SK-N-SH (cell line): ENCODE measurements around the gene WWTR1. TPM values are rescaled to one million over a fixed set of nuclear protein-coding genes. Genes with fewer than 3 reads are reported as not detected.

Experiments used
- CTCF ChIA-PET: fragments of 300-600, 350-600 bp; formaldehyde crosslinking; extraction: SDS; loops from one replicate; lab custom pipeline; 2021; lab: Yijun Ruan, JAX
- POLR2A ChIA-PET: fragments of 350-600 bp; sonication (Branson Sonifier 250); formaldehyde crosslinking; extraction: SDS; loops from one replicate; lab custom pipeline; 2020; ENCODE audit warnings: antibody characterized with exemption, inconsistent platforms; lab: Yijun Ruan, JAX
- DNase-seq: peaks from one replicate; pipeline ENCODE4 v3.0.0; 2012
- H2AFZ ChIP-seq: fragments of 200-600 bp; sonication (generic); 2 replicates; pipeline ENCODE4 v1.8.1; 2016; ENCODE audit warnings: antibody characterized with exemption, mild to moderate bottlenecking, low read depth
- H3F3A ChIP-seq: fragments of 200-600 bp; sonication (generic); replicated peaks from 2 replicates; pipeline ENCODE3; 2016; ENCODE audit warnings: antibody characterized with exemption, mild to moderate bottlenecking; ENCODE audit not compliant: insufficient read depth
- H3K27ac ChIP-seq, 2 experiments: fragments of 200-500 bp in 1 of 2; fragments of 200-600 bp in 1 of 2; sonication (Bioruptor generic) in 1 of 2; sonication (generic), shearing (Covaris generic) in 1 of 2; 2 replicates each; pipeline versions ENCODE4 v1.5.1 to v1.6.1; 2014 to 2016; ENCODE audit warnings: low read depth in 2 of 2, inconsistent platforms in 1 of 2, low read length in 1 of 2, mild to moderate bottlenecking in 1 of 2, mixed read lengths in 1 of 2
- H3K27me3 ChIP-seq: fragments of 200-600 bp; sonication (generic), shearing (Covaris generic); 2 replicates; pipeline ENCODE4 v1.6.1; 2016; ENCODE audit warnings: mixed run types; ENCODE audit not compliant: insufficient read depth
- H3K36me3 ChIP-seq, 2 experiments: fragments of 200-500 bp in 1 of 2; fragments of 200-600 bp in 1 of 2; sonication (Bioruptor generic) in 1 of 2; sonication (generic) in 1 of 2; replicated peaks in 1 of 2; 2 replicates each; pipeline versions ENCODE3 to v1.5.1; 2014 to 2016; ENCODE audit warnings: low read length in 1 of 2, mild to moderate bottlenecking in 1 of 2; ENCODE audit not compliant: insufficient read depth in 2 of 2, control insufficient read depth in 1 of 2
- H3K4me1 ChIP-seq, 2 experiments: fragments of 200-500 bp in 1 of 2; fragments of 200-600 bp in 1 of 2; sonication (Bioruptor generic) in 1 of 2; sonication (generic), shearing (Covaris generic) in 1 of 2; 2 replicates each; pipeline versions ENCODE4 v1.5.1 to v1.6.1; 2014 to 2016; ENCODE audit warnings: low read depth in 1 of 2, low read length in 1 of 2, mixed run types in 1 of 2; ENCODE audit not compliant: insufficient read depth in 2 of 2, control insufficient read depth in 1 of 2
- H3K4me2 ChIP-seq: fragments of 200-600 bp; sonication (generic), shearing (Covaris generic); 2 replicates; pipeline ENCODE4 v1.6.1; 2017; ENCODE audit warnings: mixed run types
- H3K4me3 ChIP-seq, 2 experiments: fragments of 200-500 bp in 1 of 2; fragments of 200-600 bp in 1 of 2; sonication (Bioruptor generic) in 1 of 2; sonication (generic), shearing (Covaris generic) in 1 of 2; 2 replicates each; pipeline versions ENCODE4 v1.5.1 to v1.8.1; 2014 to 2016; ENCODE audit warnings: low read depth in 2 of 2, inconsistent platforms in 1 of 2, low read length in 1 of 2, mild to moderate bottlenecking in 1 of 2, mixed read lengths in 1 of 2, moderate library complexity in 1 of 2
- H3K79me2 ChIP-seq: fragments of 200-600 bp; sonication (generic); 2 replicates; pipeline ENCODE4 v1.8.1; 2017; ENCODE audit warnings: mild to moderate bottlenecking; ENCODE audit not compliant: insufficient read depth
- H3K9ac ChIP-seq: fragments of 200-600 bp; sonication (generic); 2 replicates; pipeline ENCODE4 v1.6.1; 2017; ENCODE audit warnings: mixed run types
- H3K9me2 ChIP-seq: fragments of 200-600 bp; sonication (generic); 2 replicates; pipeline ENCODE4 v1.6.1; 2017; ENCODE audit warnings: mixed run types
- H3K9me3 ChIP-seq: fragments of 200-600 bp; sonication (generic); 2 replicates; pipeline ENCODE4 v1.6.1; 2017; ENCODE audit warnings: mixed run types, mild to moderate bottlenecking, moderate library complexity
- H4K20me1 ChIP-seq: fragments of 200-600 bp; sonication (generic); 2 replicates; pipeline ENCODE4 v1.6.1; 2017; ENCODE audit warnings: mild to moderate bottlenecking, mixed run types; ENCODE audit not compliant: insufficient read depth
- CHD2 ChIP-seq: fragments of 150-350 bp; IDR thresholded peaks from 2 replicates; pipeline ENCODE4 v1.6.1; 2018; ENCODE audit warnings: low read length; ENCODE audit not compliant: partially characterized antibody
- EZH2phosphoT487 ChIP-seq: fragments of 200-600 bp; sonication (generic); IDR thresholded peaks from 2 replicates; pipeline ENCODE4 v1.6.1; 2017; ENCODE audit warnings: low read depth, mixed run types, mild to moderate bottlenecking, antibody characterized with exemption, moderate library complexity, borderline replicate concordance
- FOSL2 ChIP-seq: IDR thresholded peaks from 2 replicates; pipeline ENCODE4 v1.4.0; 2012; ENCODE audit warnings: low read depth, mild to moderate bottlenecking, moderate library complexity, borderline replicate concordance
- FOXJ3 ChIP-seq: sonication (generic); formaldehyde crosslinking; IDR thresholded peaks from 2 replicates; pipeline ENCODE4 v1.5.1; 2020; ENCODE audit warnings: mild to moderate bottlenecking, missing genetic modification reagents
- GABPA ChIP-seq: IDR thresholded peaks from 2 replicates; pipeline ENCODE4 v1.4.0; 2012; ENCODE audit warnings: low read depth, mild to moderate bottlenecking
- GATA2 ChIP-seq: sonication (generic); formaldehyde crosslinking; IDR thresholded peaks from 2 replicates; pipeline ENCODE4 v1.5.0; 2020; ENCODE audit warnings: mild to moderate bottlenecking, missing genetic modification reagents
- JUND ChIP-seq: IDR thresholded peaks from 2 replicates; pipeline ENCODE4 v1.4.0; 2012
- MEF2A ChIP-seq: IDR thresholded peaks from 2 replicates; pipeline ENCODE4 v1.4.0; 2012; ENCODE audit warnings: low read depth, borderline replicate concordance
- NRF1 ChIP-seq: IDR thresholded peaks from 2 replicates; pipeline ENCODE4 v1.6.1; 2012; ENCODE audit warnings: low read depth, mild to moderate bottlenecking, low read length
- POLR2AphosphoS5 ChIP-seq: IDR thresholded peaks from 2 replicates; pipeline ENCODE4 v1.6.1; 2012; ENCODE audit warnings: low read depth, low read length
- RFX5 ChIP-seq: IDR thresholded peaks from 2 replicates; pipeline ENCODE4 v1.6.1; 2012; ENCODE audit warnings: mild to moderate bottlenecking, improper control_type of control experiment, low read length
- RXRA ChIP-seq: IDR thresholded peaks from 2 replicates; pipeline ENCODE4 v1.4.0; 2012; ENCODE audit warnings: low read depth, mild to moderate bottlenecking, borderline replicate concordance
- TAF1 ChIP-seq: IDR thresholded peaks from 2 replicates; pipeline ENCODE4 v1.6.1; 2012; ENCODE audit warnings: low read depth, mild to moderate bottlenecking, low read length, moderate library complexity, borderline replicate concordance
- TCF12 ChIP-seq: IDR thresholded peaks from 2 replicates; pipeline ENCODE4 v1.4.0; 2012
- TEAD4 ChIP-seq: IDR thresholded peaks from 2 replicates; pipeline ENCODE4 v1.4.0; 2012; ENCODE audit warnings: mild to moderate bottlenecking, borderline replicate concordance; ENCODE audit not compliant: insufficient read depth
- WGBS: methylation state at CpG from one replicate; pipeline ENCODE4 v1.1.6; 2017; ENCODE audit warnings: low lambda C conversion rate; 5-methylcytosine and 5-hydroxymethylcytosine counted together
- polyA plus RNA-seq, 3 experiments: library from polyadenylated mRNA; depleted of rRNA; stranded (reverse); fragments of >200 nt; gene quantifications; 2 replicates each; pipeline ENCODE4 v1.2.3, GENCODE V29; 2012
- TF ChIP-seq, protein P1 (sequence below): IDR thresholded peaks from 2 replicates; pipeline ENCODE4 v1.4.0; 2012; ENCODE audit warnings: low read depth, borderline replicate concordance
- TF ChIP-seq, protein P2 (sequence below): IDR thresholded peaks from 2 replicates; pipeline ENCODE4; 2012
- TF ChIP-seq, protein P3 (sequence below): fragments of 150-350 bp; IDR thresholded peaks from 2 replicates; pipeline ENCODE4 v1.6.1; 2017; ENCODE audit warnings: antibody characterized with exemption, low read length, low read depth, borderline replicate concordance
- TF ChIP-seq, protein P4 (sequence below): IDR thresholded peaks from 2 replicates; pipeline ENCODE4 v1.4.0; 2012; ENCODE audit warnings: low read depth, borderline replicate concordance
- TF ChIP-seq, protein P5 (sequence below): fragments of 200-600 bp; sonication (generic); IDR thresholded peaks from 2 replicates; pipeline ENCODE4 v1.6.1; 2017; ENCODE audit warnings: antibody characterized with exemption, mild to moderate bottlenecking, moderate library complexity

WWTR1 gene
- polyA plus RNA-seq, 1 of the 3 experiments (the other 2 are of a cell fraction), result 60.6 TPM

DNA sequence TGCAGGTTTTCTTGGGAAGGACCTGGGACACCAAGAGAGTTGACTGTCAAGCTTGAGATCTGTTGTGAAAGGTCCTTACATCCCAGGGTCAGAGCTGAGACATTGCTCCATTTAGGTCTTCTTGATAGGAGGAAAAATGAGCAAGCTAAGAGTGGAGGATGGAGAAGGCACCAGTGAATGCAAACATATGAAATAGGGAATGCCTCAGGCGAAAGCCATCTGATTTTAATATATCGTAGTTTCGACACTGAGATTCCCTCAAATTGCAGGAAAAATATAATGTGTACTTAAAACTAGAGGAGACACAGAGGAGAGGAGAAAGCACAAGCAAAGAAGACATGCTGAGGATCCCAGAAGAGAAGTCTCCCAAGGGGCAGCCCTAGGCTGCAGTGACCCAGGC, 97.8 kb downstream of the WWTR1 start:
- no peak for DNase-seq
- no peak overlapping the region for H2AFZ ChIP-seq
- H3K9ac ChIP-seq, result no peak overlapping the region
- TF ChIP-seq FOXJ3 (CRISPR knock-in tag) (no peak), GATA2 (CRISPR knock-in tag) (no peak), NRF1 (no peak), RFX5 (no peak), GABPA (no peak), FOSL2 (no peak)
- TF ChIP-seq, protein P1, sequence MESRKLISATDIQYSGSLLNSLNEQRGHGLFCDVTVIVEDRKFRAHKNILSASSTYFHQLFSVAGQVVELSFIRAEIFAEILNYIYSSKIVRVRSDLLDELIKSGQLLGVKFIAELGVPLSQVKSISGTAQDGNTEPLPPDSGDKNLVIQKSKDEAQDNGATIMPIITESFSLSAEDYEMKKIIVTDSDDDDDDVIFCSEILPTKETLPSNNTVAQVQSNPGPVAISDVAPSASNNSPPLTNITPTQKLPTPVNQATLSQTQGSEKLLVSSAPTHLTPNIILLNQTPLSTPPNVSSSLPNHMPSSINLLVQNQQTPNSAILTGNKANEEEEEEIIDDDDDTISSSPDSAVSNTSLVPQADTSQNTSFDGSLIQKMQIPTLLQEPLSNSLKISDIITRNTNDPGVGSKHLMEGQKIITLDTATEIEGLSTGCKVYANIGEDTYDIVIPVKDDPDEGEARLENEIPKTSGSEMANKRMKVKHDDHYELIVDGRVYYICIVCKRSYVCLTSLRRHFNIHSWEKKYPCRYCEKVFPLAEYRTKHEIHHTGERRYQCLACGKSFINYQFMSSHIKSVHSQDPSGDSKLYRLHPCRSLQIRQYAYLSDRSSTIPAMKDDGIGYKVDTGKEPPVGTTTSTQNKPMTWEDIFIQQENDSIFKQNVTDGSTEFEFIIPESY, result no peak
- TF ChIP-seq, protein P2, sequence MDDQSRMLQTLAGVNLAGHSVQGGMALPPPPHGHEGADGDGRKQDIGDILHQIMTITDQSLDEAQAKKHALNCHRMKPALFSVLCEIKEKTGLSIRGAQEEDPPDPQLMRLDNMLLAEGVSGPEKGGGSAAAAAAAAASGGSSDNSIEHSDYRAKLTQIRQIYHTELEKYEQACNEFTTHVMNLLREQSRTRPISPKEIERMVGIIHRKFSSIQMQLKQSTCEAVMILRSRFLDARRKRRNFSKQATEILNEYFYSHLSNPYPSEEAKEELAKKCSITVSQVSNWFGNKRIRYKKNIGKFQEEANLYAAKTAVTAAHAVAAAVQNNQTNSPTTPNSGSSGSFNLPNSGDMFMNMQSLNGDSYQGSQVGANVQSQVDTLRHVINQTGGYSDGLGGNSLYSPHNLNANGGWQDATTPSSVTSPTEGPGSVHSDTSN, result no peak
- H3K36me3 ChIP-seq, result peaks cover 0 to 6% of the 10 kb centered on the region in 2 experiments
- ChIA-PET CTCF (interaction anchor here (0.7 to 1.2 kb wide), 3 partner anchors 9 to 157 kb away, joined by 3 to 5 read pairs (median 5); no protein-coding TSS in a partner anchor), POLR2A (no interaction called here)
- H3K79me2 ChIP-seq, result peaks cover 78% of the 10 kb centered on the region
- peaks cover 13% of the 10 kb centered on the region for H3F3A ChIP-seq
- H3K9me3 ChIP-seq, result no peaks in the 10 kb centered on the region
- H3K9me2 ChIP-seq, result no peaks in the 10 kb centered on the region
- H3K27me3 ChIP-seq, result no peaks in the 10 kb centered on the region
- H4K20me1 ChIP-seq, result no peaks in the 10 kb centered on the region
- no peak overlapping the region for H3K4me3 ChIP-seq
- no peak overlapping the region for H3K4me2 ChIP-seq
- WGBS, result 96% methylated on average over 3 of the region's 3 CpGs
- no peak overlapping the region for H3K27ac ChIP-seq
- peaks cover 6 to 18% of the 10 kb centered on the region in 2 experiments for H3K4me1 ChIP-seq

DNA sequence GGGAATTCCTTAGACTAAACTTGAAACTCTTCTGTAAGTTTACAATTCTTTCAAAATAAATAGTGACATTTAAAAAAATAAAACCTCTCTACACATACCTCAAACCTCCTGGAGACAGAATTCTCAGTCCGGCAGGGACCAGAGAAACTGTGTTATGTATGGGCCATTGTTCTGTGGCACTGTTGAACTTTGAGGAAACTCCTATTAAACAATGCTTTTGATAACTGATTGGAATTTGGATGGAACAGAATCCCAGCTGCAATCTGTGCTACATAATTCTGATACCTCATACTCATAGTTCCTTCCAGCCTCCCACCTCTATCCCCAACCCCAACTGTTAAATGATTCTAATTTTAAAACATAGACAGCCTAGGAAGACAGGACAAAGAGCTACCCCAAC, 98.3 kb downstream of the WWTR1 start:
- H3K9me2 ChIP-seq, result no peaks in the 10 kb centered on the region
- POLR2A ChIA-PET, result no interaction called here
- H3K4me1 ChIP-seq, result peaks cover 9 to 22% of the 10 kb centered on the region in 2 experiments
- 88% methylated on average over 1 of the region's 1 CpG for WGBS
- H4K20me1 ChIP-seq, result no peaks in the 10 kb centered on the region
- TF ChIP-seq MEF2A (no peak), FOXJ3 (CRISPR knock-in tag) (no peak), TCF12 (no peak), POLR2AphosphoS5 (no peak), TEAD4 (no peak), RXRA (no peak), CHD2 (no peak), FOSL2 (no peak), TAF1 (no peak), JUND (no peak), EZH2phosphoT487 (no peak)
- TF ChIP-seq, protein P3, sequence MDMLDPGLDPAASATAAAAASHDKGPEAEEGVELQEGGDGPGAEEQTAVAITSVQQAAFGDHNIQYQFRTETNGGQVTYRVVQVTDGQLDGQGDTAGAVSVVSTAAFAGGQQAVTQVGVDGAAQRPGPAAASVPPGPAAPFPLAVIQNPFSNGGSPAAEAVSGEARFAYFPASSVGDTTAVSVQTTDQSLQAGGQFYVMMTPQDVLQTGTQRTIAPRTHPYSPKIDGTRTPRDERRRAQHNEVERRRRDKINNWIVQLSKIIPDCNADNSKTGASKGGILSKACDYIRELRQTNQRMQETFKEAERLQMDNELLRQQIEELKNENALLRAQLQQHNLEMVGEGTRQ, result no peak
- TF ChIP-seq, protein P4, sequence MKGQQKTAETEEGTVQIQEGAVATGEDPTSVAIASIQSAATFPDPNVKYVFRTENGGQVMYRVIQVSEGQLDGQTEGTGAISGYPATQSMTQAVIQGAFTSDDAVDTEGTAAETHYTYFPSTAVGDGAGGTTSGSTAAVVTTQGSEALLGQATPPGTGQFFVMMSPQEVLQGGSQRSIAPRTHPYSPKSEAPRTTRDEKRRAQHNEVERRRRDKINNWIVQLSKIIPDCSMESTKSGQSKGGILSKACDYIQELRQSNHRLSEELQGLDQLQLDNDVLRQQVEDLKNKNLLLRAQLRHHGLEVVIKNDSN, result no peak
- TF ChIP-seq, protein P5, sequence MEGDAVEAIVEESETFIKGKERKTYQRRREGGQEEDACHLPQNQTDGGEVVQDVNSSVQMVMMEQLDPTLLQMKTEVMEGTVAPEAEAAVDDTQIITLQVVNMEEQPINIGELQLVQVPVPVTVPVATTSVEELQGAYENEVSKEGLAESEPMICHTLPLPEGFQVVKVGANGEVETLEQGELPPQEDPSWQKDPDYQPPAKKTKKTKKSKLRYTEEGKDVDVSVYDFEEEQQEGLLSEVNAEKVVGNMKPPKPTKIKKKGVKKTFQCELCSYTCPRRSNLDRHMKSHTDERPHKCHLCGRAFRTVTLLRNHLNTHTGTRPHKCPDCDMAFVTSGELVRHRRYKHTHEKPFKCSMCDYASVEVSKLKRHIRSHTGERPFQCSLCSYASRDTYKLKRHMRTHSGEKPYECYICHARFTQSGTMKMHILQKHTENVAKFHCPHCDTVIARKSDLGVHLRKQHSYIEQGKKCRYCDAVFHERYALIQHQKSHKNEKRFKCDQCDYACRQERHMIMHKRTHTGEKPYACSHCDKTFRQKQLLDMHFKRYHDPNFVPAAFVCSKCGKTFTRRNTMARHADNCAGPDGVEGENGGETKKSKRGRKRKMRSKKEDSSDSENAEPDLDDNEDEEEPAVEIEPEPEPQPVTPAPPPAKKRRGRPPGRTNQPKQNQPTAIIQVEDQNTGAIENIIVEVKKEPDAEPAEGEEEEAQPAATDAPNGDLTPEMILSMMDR, result no peak
- CTCF ChIA-PET, result interaction anchor here (0.8 to 1.2 kb wide), 2 partner anchors 9 to 158 kb away, joined by 3 to 5 read pairs; no protein-coding TSS in a partner anchor
- H3K9me3 ChIP-seq, result no peaks in the 10 kb centered on the region
- no peaks in the 10 kb centered on the region for H3K27me3 ChIP-seq
- H3K79me2 ChIP-seq, result peaks cover 74% of the 10 kb centered on the region
- peaks cover 0 to 2% of the 10 kb centered on the region in 2 experiments for H3K36me3 ChIP-seq
- no peak overlapping the region for H3K9ac ChIP-seq
- no peak overlapping the region for H3K4me2 ChIP-seq
- no peak overlapping the region for H3K4me3 ChIP-seq
- H3F3A ChIP-seq, result peaks cover 18% of the 10 kb centered on the region
- no peak overlapping the region for H2AFZ ChIP-seq
- DNase-seq, result no peak
- H3K27ac ChIP-seq, result no peak overlapping the region
